ENCODE data around the gene SLC9A9.

The SLC9A9 gene

GRCh38 chr3:143302638-143303171, 545.6 kb downstream of the SLC9A9 start:
- ATAC-seq: peak; percentile 92
- TF ChIP-seq CSDC2 (CRISPR knock-in tag; IDR thresholded peaks at IDR 0.05) (no peak), PATZ1 (CRISPR knock-in tag; IDR thresholded peaks at IDR 0.05; ENCODE audit: borderline replicate concordance) (no peak), BACH2 (CRISPR knock-in tag; IDR thresholded peaks at IDR 0.05; ENCODE audit: borderline replicate concordance) (no peak), TOX (CRISPR knock-in tag; IDR thresholded peaks at IDR 0.05; ENCODE audit: borderline replicate concordance) (no peak), ZNF8 (CRISPR knock-in tag; IDR thresholded peaks at IDR 0.05) (no peak), ZFP30 (CRISPR knock-in tag; IDR thresholded peaks at IDR 0.05) (no peak), ISL1 (CRISPR knock-in tag; IDR thresholded peaks at IDR 0.05) (no peak)
- TF ChIP-seq, protein P1, sequence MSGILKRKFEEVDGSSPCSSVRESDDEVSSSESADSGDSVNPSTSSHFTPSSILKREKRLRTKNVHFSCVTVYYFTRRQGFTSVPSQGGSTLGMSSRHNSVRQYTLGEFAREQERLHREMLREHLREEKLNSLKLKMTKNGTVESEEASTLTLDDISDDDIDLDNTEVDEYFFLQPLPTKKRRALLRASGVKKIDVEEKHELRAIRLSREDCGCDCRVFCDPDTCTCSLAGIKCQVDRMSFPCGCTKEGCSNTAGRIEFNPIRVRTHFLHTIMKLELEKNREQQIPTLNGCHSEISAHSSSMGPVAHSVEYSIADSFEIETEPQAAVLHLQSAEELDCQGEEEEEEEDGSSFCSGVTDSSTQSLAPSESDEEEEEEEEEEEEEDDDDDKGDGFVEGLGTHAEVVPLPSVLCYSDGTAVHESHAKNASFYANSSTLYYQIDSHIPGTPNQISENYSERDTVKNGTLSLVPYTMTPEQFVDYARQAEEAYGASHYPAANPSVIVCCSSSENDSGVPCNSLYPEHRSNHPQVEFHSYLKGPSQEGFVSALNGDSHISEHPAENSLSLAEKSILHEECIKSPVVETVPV (CRISPR knock-in tag; IDR thresholded peaks at IDR 0.05): no peak

- no peak for TF ChIP-seq ZFP3 (CRISPR knock-in tag; IDR thresholded peaks at IDR 0.05)
- ATAC-seq: no peak
Measured at GRCh38 chr3:143301031-143301901, 547.0 kb downstream of the SLC9A9 start.

DNA sequence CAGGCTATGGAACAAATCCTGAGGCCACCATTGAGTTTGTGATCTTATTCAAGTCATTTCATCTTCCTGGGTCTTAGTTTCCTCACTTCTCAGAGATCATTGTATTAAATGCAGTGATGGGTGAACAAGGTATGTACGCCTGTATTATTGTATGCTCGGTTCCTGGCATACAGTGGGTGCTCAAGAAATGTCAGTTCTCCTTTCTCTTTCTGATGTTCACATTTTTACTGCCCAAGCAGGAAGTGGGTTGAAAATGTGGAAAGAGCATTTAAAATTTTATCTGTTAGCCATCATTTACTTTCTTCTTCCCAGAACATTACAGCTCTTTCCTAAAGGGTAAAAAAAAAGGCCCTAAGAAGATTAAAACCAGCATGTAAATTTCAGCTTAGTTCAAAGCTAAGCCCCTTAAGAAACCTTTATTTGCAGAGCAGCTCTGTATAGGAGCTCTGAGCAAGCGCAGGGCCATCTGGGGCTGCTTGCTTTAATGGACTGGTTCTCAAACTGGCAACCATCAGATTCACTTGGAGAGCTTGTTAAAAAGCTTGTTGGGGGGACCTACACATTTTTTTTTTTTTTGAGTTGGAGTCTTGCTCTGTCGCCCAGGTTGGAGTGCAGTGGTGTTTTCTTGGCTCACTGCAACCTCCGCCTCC, 549.3 kb downstream of the SLC9A9 start:
- ATAC-seq: no peak
- no peak for TF ChIP-seq ZNF8 (CRISPR knock-in tag; IDR thresholded peaks at IDR 0.05)
- no peak for TF ChIP-seq SNAI2 (CRISPR knock-in tag; IDR thresholded peaks at IDR 0.05)
- no peak for TF ChIP-seq ZNF70 (CRISPR knock-in tag; IDR thresholded peaks at IDR 0.05)
- TF ChIP-seq, protein P1 (CRISPR knock-in tag; IDR thresholded peaks at IDR 0.05): no peak
- TF ChIP-seq CSDC2 (CRISPR knock-in tag; IDR thresholded peaks at IDR 0.05): no peak
- no peak for TF ChIP-seq ZFP30 (CRISPR knock-in tag; IDR thresholded peaks at IDR 0.05)
- no peak for TF ChIP-seq OSR1 (CRISPR knock-in tag; IDR thresholded peaks at IDR 0.05)
- TF ChIP-seq PPARA (CRISPR knock-in tag; IDR thresholded peaks at IDR 0.05; ENCODE audit: borderline replicate concordance): no peak
- TF ChIP-seq, protein P2, sequence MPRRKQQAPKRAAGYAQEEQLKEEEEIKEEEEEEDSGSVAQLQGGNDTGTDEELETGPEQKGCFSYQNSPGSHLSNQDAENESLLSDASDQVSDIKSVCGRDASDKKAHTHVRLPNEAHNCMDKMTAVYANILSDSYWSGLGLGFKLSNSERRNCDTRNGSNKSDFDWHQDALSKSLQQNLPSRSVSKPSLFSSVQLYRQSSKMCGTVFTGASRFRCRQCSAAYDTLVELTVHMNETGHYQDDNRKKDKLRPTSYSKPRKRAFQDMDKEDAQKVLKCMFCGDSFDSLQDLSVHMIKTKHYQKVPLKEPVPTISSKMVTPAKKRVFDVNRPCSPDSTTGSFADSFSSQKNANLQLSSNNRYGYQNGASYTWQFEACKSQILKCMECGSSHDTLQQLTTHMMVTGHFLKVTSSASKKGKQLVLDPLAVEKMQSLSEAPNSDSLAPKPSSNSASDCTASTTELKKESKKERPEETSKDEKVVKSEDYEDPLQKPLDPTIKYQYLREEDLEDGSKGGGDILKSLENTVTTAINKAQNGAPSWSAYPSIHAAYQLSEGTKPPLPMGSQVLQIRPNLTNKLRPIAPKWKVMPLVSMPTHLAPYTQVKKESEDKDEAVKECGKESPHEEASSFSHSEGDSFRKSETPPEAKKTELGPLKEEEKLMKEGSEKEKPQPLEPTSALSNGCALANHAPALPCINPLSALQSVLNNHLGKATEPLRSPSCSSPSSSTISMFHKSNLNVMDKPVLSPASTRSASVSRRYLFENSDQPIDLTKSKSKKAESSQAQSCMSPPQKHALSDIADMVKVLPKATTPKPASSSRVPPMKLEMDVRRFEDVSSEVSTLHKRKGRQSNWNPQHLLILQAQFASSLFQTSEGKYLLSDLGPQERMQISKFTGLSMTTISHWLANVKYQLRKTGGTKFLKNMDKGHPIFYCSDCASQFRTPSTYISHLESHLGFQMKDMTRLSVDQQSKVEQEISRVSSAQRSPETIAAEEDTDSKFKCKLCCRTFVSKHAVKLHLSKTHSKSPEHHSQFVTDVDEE (CRISPR knock-in tag; IDR thresholded peaks at IDR 0.05): no peak
- TF ChIP-seq ZC3H10 (CRISPR knock-in tag; IDR thresholded peaks at IDR 0.05): no peak
- TF ChIP-seq RARB (CRISPR knock-in tag; IDR thresholded peaks at IDR 0.05): no peak
- TF ChIP-seq BACH2 (CRISPR knock-in tag; IDR thresholded peaks at IDR 0.05; ENCODE audit: borderline replicate concordance): no peak
- no peak for TF ChIP-seq ZNF565 (CRISPR knock-in tag; conservative IDR thresholded peaks at IDR 0.05; ENCODE audit: low read depth)
- no peak for TF ChIP-seq ESRRG (CRISPR knock-in tag; IDR thresholded peaks at IDR 0.05)
- TF ChIP-seq GLIS3 (CRISPR knock-in tag; IDR thresholded peaks at IDR 0.05): no peak

DNA sequence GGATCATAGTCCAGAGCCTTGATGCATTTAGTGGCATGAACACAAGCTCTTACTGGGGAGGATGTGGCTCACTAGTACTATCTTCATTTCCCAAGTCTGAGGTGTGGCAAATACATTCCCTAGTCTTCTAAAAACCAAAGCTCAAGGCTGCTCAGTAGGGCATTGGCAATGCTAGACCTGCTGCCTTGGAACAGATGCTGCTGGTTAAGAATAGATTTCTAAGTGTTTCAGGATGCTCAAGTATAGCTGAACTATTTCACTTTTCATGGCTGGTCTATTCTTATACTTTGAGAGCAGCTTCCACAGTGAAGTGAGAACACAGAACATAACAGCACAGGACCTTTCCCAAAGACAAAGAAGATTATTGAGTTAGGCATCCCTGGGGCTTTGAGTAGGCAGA, 549.9 kb downstream of the SLC9A9 start:
- no peak for ATAC-seq
- TF ChIP-seq ZFP3 (CRISPR knock-in tag; IDR thresholded peaks at IDR 0.05) (no peak), ARNTL (CRISPR knock-in tag; IDR thresholded peaks at IDR 0.05; ENCODE audit: borderline replicate concordance, low read depth) (no peak), ZNF8 (CRISPR knock-in tag; IDR thresholded peaks at IDR 0.05) (no peak), ZNF565 (CRISPR knock-in tag; conservative IDR thresholded peaks at IDR 0.05; ENCODE audit: low read depth) (no peak), RARB (CRISPR knock-in tag; IDR thresholded peaks at IDR 0.05) (no peak), ZNF70 (CRISPR knock-in tag; IDR thresholded peaks at IDR 0.05) (no peak), PPARA (CRISPR knock-in tag; IDR thresholded peaks at IDR 0.05; ENCODE audit: borderline replicate concordance) (no peak), ZFP30 (CRISPR knock-in tag; IDR thresholded peaks at IDR 0.05) (no peak), CSDC2 (CRISPR knock-in tag; IDR thresholded peaks at IDR 0.05) (no peak), PATZ1 (CRISPR knock-in tag; IDR thresholded peaks at IDR 0.05; ENCODE audit: borderline replicate concordance) (no peak)
- TF ChIP-seq, protein P2 (CRISPR knock-in tag; IDR thresholded peaks at IDR 0.05): no peak
